GM21576 (cell line): ENCODE measurements around the gene ADA.

ENCODE experiments used
- ATAC-seq: cut with Tn5 transposase; IDR thresholded peaks from one replicate; pipeline ENCODE4 v1.9.1; 2021; ENCODE audit warnings: mild to moderate bottlenecking, moderate library complexity; ENCODE audit not compliant: unreplicated experiment

ADA gene

GRCh38 chr20:44646023-44646640 is 5.4 kb downstream of the ADA start:
- no peak for ATAC-seq

GRCh38 chr20:44644667-44645131 is 6.8 kb downstream of the ADA start:
- ATAC-seq: no peak

- no peak for ATAC-seq
These were observed 7.3 kb downstream of the ADA start for GRCh38 chr20:44644230-44644617.

- no peak for ATAC-seq
These were observed 7.8 kb downstream of the ADA start for GRCh38 chr20:44643596-44644229.

GRCh38 chr20:44643154-44643519 is 8.4 kb downstream of the ADA start:
- no peak for ATAC-seq

- no peak for ATAC-seq
These were observed 9.0 kb downstream of the ADA start for GRCh38 chr20:44642203-44643153.

- no peak for ATAC-seq
These were observed 10.2 kb downstream of the ADA start for GRCh38 chr20:44641325-44641724.

GRCh38 chr20:44640522-44640921 is 11.0 kb downstream of the ADA start:
- no peak for ATAC-seq

GRCh38 chr20:44637522-44638372 is 13.8 kb downstream of the ADA start:
- no peak for ATAC-seq

- ATAC-seq: no peak
These were observed 14.5 kb downstream of the ADA start for GRCh38 chr20:44637042-44637441.

- ATAC-seq: no peak
These were observed 15.6 kb downstream of the ADA start for GRCh38 chr20:44635877-44636276.

- no peak for ATAC-seq
These were observed 17.5 kb downstream of the ADA start for GRCh38 chr20:44633872-44634600.

GRCh38 chr20:44633187-44633810 is 18.2 kb downstream of the ADA start:
- no peak for ATAC-seq

- no peak for ATAC-seq
These were observed 19.3 kb downstream of the ADA start for GRCh38 chr20:44632103-44632752.

GRCh38 chr20:44630297-44630696 is 21.2 kb downstream of the ADA start:
- ATAC-seq: no peak

GRCh38 chr20:44629542-44629941 is 22.0 kb downstream of the ADA start:
- no peak for ATAC-seq

- no peak for ATAC-seq
These were observed 22.5 kb downstream of the ADA start for GRCh38 chr20:44629017-44629385.

GRCh38 chr20:44627364-44628010 is 24.0 kb downstream of the ADA start:
- ATAC-seq: no peak

- no peak for ATAC-seq
These were observed 25.2 kb downstream of the ADA start for GRCh38 chr20:44626278-44626677.
